ENCODE measurements around the gene MAFG.

Gene MAFG

DNA sequence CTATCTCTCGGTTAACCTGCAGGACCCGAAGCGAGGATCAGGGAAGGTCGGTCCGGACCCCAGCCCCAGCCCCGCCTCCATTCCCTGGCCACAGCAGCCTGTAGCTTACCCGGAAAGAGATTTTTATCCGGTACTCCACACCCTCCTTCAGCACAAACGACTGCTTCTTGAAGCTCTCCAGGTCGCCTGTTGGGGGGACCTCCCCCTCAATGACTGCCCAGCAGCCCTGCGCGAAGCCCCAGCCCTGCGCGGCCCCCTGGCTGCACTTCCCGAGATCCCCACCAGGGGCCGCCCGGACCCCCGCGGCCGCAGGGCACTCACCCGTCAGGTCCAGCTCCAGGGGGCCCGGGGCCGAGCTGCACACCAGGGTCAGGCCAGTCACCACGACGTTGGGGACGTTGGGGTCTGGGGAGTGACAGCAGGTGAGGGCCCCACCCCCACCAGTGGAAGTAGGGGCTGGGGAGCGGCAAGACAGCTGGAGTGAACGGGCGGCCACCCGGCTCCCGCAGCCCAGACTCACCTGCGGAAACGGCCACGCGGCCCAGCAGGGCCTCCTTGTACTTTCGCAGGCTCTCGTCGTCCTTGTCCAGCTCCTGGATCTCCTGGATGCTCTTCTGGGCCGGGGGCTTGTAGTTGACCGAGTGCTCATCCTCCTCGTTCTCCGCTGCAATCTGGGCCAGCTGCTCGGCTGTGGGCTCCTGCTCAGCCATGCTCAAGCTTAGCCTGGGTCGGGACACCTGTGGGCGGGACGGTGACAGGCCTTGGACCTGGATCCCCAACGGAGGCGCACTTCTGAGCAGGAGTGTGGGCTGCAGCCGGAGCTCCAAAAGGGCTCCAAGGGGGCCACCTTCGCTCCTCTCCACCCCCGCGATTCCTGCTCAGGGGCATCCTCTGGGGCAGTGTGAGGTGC lies 58.1 kb downstream of the MAFG start (continued):
- TF ChIP-seq, protein P1, sequence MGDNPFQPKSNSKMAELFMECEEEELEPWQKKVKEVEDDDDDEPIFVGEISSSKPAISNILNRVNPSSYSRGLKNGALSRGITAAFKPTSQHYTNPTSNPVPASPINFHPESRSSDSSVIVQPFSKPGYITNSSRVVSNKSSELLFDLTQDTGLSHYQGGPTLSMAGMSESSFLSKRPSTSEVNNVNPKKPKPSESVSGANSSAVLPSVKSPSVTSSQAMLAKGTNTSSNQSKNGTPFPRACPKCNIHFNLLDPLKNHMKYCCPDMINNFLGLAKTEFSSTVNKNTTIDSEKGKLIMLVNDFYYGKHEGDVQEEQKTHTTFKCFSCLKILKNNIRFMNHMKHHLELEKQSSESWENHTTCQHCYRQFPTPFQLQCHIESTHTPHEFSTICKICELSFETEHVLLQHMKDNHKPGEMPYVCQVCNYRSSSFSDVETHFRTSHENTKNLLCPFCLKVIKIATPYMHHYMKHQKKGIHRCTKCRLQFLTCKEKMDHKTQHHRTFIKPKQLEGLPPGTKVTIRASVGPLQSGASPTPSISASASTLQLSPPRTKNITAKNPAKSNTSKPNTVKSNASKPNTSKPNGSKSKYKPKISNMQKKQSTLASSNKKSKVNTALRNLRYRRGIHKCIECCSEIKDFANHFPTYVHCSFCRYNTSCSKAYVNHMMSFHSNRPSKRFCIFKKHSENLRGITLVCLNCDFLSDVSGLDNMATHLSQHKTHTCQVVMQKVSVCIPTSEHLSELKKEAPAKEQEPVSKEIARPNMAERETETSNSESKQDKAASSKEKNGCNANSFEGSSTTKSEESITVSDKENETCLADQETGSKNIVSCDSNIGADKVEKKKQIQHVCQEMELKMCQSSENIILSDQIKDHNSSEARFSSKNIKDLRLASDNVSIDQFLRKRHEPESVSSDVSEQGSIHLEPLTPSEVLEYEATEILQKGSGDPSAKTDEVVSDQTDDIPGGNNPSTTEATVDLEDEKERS (tag by site-specific recombination; IDR thresholded peaks at IDR 0.05), result no peak
- TF ChIP-seq, protein P2, sequence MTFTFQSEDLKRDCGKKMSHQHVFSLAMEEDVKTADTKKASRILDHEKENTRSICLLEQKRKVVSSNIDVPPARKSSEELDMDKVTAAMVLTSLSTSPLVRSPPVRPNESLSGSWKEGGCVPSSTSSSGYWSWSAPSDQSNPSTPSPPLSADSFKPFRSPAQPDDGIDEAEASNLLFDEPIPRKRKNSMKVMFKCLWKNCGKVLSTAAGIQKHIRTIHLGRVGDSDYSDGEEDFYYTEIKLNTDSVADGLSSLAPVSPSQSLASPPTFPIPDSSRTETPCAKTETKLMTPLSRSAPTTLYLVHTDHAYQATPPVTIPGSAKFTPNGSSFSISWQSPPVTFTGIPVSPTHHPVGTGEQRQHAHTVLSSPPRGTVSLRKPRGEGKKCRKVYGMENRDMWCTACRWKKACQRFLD (tag by site-specific recombination; IDR thresholded peaks at IDR 0.05), result no peak
- TF ChIP-seq OVOL3 (tag by site-specific recombination; IDR thresholded peaks at IDR 0.05) (0 out of 2 replicates have a peak, but pooled peaks have one; percentile 18), ZNF549 (tag by site-specific recombination; IDR thresholded peaks at IDR 0.05) (no peak), KLF9 (tag by site-specific recombination; IDR thresholded peaks at IDR 0.05; ENCODE audit: low read depth) (no peak), PRDM1 (tag by site-specific recombination; IDR thresholded peaks at IDR 0.05) (no peak), ZNF112 (tag by site-specific recombination; IDR thresholded peaks at IDR 0.05) (no peak), ZNF561 (tag by site-specific recombination; IDR thresholded peaks at IDR 0.05; ENCODE audit: borderline replicate concordance) (no peak), ZNF341 (tag by site-specific recombination; IDR thresholded peaks at IDR 0.05; ENCODE audit: low read depth) (no peak), ZNF23 (tag by site-specific recombination; IDR thresholded peaks at IDR 0.05; ENCODE audit: borderline replicate concordance) (no peak), ZNF548 (tag by site-specific recombination; IDR thresholded peaks at IDR 0.05) (no peak), ZNF785 (tag by site-specific recombination; IDR thresholded peaks at IDR 0.05) (peak; percentile 57; the same call in 1 of the 2 replicates), ZNF223 (tag by site-specific recombination; IDR thresholded peaks at IDR 0.05) (no peak), ZNF510 (tag by site-specific recombination; IDR thresholded peaks at IDR 0.05; ENCODE audit: insufficient replicate concordance) (no peak), ZNF404 (tag by site-specific recombination; IDR thresholded peaks at IDR 0.05) (no peak), ZBTB8A (tag by site-specific recombination; IDR thresholded peaks at IDR 0.05) (peak; percentile 64), ZNF121 (tag by site-specific recombination; IDR thresholded peaks at IDR 0.05) (peak; percentile 34; the same call in 1 of the 2 replicates), ZNF692 (tag by site-specific recombination; IDR thresholded peaks at IDR 0.05) (no peak; the same call in 1 of the 2 replicates), ZNF26 (tag by site-specific recombination; IDR thresholded peaks at IDR 0.05) (no peak), ZNF701 (tag by site-specific recombination; IDR thresholded peaks at IDR 0.05) (no peak), ZFP3 (tag by site-specific recombination; IDR thresholded peaks at IDR 0.05; ENCODE audit: low read depth) (no peak), SETDB1 (IDR thresholded peaks at IDR 0.05; ENCODE audit: insufficient read length, low read length) (no peak), ZNF518A (tag by site-specific recombination; conservative IDR thresholded peaks at IDR 0.05; ENCODE audit: low read depth) (no peak), ZNF157 (tag by site-specific recombination; IDR thresholded peaks at IDR 0.05) (no peak), ZNF146 (tag by site-specific recombination; IDR thresholded peaks at IDR 0.05) (0 out of 2 replicates have a peak, but pooled peaks have one; percentile 7)
- TF ChIP-seq, protein P3, sequence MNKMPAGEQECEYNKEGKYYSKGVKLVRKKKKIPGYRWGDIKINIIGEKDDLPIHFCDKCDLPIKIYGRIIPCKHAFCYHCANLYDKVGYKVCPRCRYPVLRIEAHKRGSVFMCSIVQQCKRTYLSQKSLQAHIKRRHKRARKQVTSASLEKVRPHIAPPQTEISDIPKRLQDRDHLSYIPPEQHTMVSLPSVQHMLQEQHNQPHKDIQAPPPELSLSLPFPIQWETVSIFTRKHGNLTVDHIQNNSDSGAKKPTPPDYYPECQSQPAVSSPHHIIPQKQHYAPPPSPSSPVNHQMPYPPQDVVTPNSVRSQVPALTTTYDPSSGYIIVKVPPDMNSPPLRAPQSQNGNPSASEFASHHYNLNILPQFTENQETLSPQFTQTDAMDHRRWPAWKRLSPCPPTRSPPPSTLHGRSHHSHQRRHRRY (tag by site-specific recombination; IDR thresholded peaks at IDR 0.05), result no peak; the same call in 1 of the 2 replicates
